ENCODE data around the gene DZIP1. TPM values are rescaled to one million over a fixed set of nuclear protein-coding genes. Genes with fewer than 3 reads are reported as not detected.

DZIP1 gene
- total RNA-seq, 1 donor from 2014 or later = 0.49 TPM

- Mint-ChIP-seq H3K27ac (no peak overlapping the region), H3K9me3 (no peaks in the 10 kb centered on the region), H3K4me1 (ENCODE audit: low read depth) (no peaks in the 10 kb centered on the region), H3K27me3 (ENCODE audit: insufficient read depth) (peaks cover 32% of the 10 kb centered on the region), H3K4me3 (no peak overlapping the region), H3K36me3 (ENCODE audit: low read depth) (no peaks in the 10 kb centered on the region)
- DNase-seq (ENCODE audit: low spot score) = no peak
- intact Hi-C loops (cut with micrococcal nuclease) = no loop called here
These were observed 97.6 kb downstream of the DZIP1 start for GRCh38 chr13:95546919-95547318.

- Mint-ChIP-seq H3K27me3 (ENCODE audit: insufficient read depth) (peaks cover 14% of the 10 kb centered on the region), H3K36me3 (ENCODE audit: low read depth) (no peaks in the 10 kb centered on the region), H3K9me3 (no peaks in the 10 kb centered on the region), H3K4me3 (no peak overlapping the region), H3K27ac (no peak overlapping the region), H3K4me1 (ENCODE audit: low read depth) (no peaks in the 10 kb centered on the region)
- no peak for DNase-seq (ENCODE audit: low spot score)
- intact Hi-C loops (cut with micrococcal nuclease) = no loop called here
These were observed 100.2 kb downstream of the DZIP1 start for GRCh38 chr13:95544293-95544692.

- H3K4me3 Mint-ChIP-seq = no peak overlapping the region
- no peaks in the 10 kb centered on the region for H3K4me1 Mint-ChIP-seq (ENCODE audit: low read depth)
- intact Hi-C loops (cut with micrococcal nuclease) = no loop called here
- no peaks in the 10 kb centered on the region for H3K9me3 Mint-ChIP-seq
- no peaks in the 10 kb centered on the region for H3K36me3 Mint-ChIP-seq (ENCODE audit: low read depth)
- peaks cover 7% of the 10 kb centered on the region for H3K27me3 Mint-ChIP-seq (ENCODE audit: insufficient read depth)
- H3K27ac Mint-ChIP-seq = no peak overlapping the region
- DNase-seq (ENCODE audit: low spot score) = no peak
These were observed 102.5 kb downstream of the DZIP1 start for GRCh38 chr13:95541911-95542474.

GRCh38 chr13:95541308-95541707, 103.2 kb downstream of the DZIP1 start:
- Mint-ChIP-seq H3K4me3 (no peak overlapping the region), H3K27ac (no peak overlapping the region), H3K9me3 (no peaks in the 10 kb centered on the region), H3K27me3 (ENCODE audit: insufficient read depth) (peaks cover 4% of the 10 kb centered on the region), H3K4me1 (ENCODE audit: low read depth) (no peaks in the 10 kb centered on the region), H3K36me3 (ENCODE audit: low read depth) (no peaks in the 10 kb centered on the region)
- intact Hi-C loops (cut with micrococcal nuclease) = no loop called here
- DNase-seq (ENCODE audit: low spot score) = no peak

GRCh38 chr13:95540888-95541287, 103.6 kb downstream of the DZIP1 start:
- intact Hi-C loops (cut with micrococcal nuclease) = no loop called here
- H3K27me3 Mint-ChIP-seq (ENCODE audit: insufficient read depth) = peaks cover 4% of the 10 kb centered on the region
- H3K27ac Mint-ChIP-seq = no peak overlapping the region
- H3K4me1 Mint-ChIP-seq (ENCODE audit: low read depth) = no peaks in the 10 kb centered on the region
- no peak for DNase-seq (ENCODE audit: low spot score)
- no peaks in the 10 kb centered on the region for H3K36me3 Mint-ChIP-seq (ENCODE audit: low read depth)
- H3K4me3 Mint-ChIP-seq = no peak overlapping the region
- no peaks in the 10 kb centered on the region for H3K9me3 Mint-ChIP-seq

- no peak overlapping the region for H3K4me3 Mint-ChIP-seq
- H3K27me3 Mint-ChIP-seq (ENCODE audit: insufficient read depth) = peaks cover 10% of the 10 kb centered on the region
- no peaks in the 10 kb centered on the region for H3K36me3 Mint-ChIP-seq (ENCODE audit: low read depth)
- peaks cover 8% of the 10 kb centered on the region for H3K4me1 Mint-ChIP-seq (ENCODE audit: low read depth)
- no peak overlapping the region for H3K27ac Mint-ChIP-seq
- no peaks in the 10 kb centered on the region for H3K9me3 Mint-ChIP-seq
- no peak for DNase-seq (ENCODE audit: low spot score)
- intact Hi-C loops (cut with micrococcal nuclease) = loop anchor here (1.0 kb wide), 2 partner anchors 124 to 298 kb away; no protein-coding TSS in a partner anchor
These were observed 107.8 kb downstream of the DZIP1 start for GRCh38 chr13:95536632-95537241.

GRCh38 chr13:95535243-95535642, 109.3 kb downstream of the DZIP1 start:
- Mint-ChIP-seq H3K4me3 (no peak overlapping the region), H3K9me3 (no peaks in the 10 kb centered on the region), H3K27me3 (ENCODE audit: insufficient read depth) (peaks cover 14% of the 10 kb centered on the region), H3K36me3 (ENCODE audit: low read depth) (no peaks in the 10 kb centered on the region), H3K4me1 (ENCODE audit: low read depth) (peaks cover 8% of the 10 kb centered on the region), H3K27ac (peak overlapping the region; percentile 18)
- intact Hi-C loops (cut with micrococcal nuclease) = loop anchor here (1.0 kb wide), 1 partner anchor 141 kb away; no protein-coding TSS in a partner anchor
- DNase-seq (ENCODE audit: low spot score) = no peak

- Mint-ChIP-seq H3K4me3 (no peak overlapping the region), H3K4me1 (ENCODE audit: low read depth) (peaks cover 8% of the 10 kb centered on the region), H3K27me3 (ENCODE audit: insufficient read depth) (peaks cover 12% of the 10 kb centered on the region), H3K27ac (no peak overlapping the region), H3K9me3 (no peaks in the 10 kb centered on the region), H3K36me3 (ENCODE audit: low read depth) (no peaks in the 10 kb centered on the region)
- no peak for DNase-seq (ENCODE audit: low spot score)
- intact Hi-C loops (cut with micrococcal nuclease) = no loop called here
These were observed 110.9 kb downstream of the DZIP1 start for GRCh38 chr13:95533545-95534160.

- H3K36me3 Mint-ChIP-seq (ENCODE audit: low read depth) = no peaks in the 10 kb centered on the region
- intact Hi-C loops (cut with micrococcal nuclease) = no loop called here
- peaks cover 12% of the 10 kb centered on the region for H3K27me3 Mint-ChIP-seq (ENCODE audit: insufficient read depth)
- no peak overlapping the region for H3K4me3 Mint-ChIP-seq
- no peak for DNase-seq (ENCODE audit: low spot score)
- H3K9me3 Mint-ChIP-seq = no peaks in the 10 kb centered on the region
- peaks cover 3% of the 10 kb centered on the region for H3K4me1 Mint-ChIP-seq (ENCODE audit: low read depth)
- no peak overlapping the region for H3K27ac Mint-ChIP-seq
These were observed 114.3 kb downstream of the DZIP1 start for GRCh38 chr13:95530178-95530577.

Other genes with a start within 250 kb of the DZIP1 start
- not detected in 2 replicates for gene CLDN10, start 92.0 kb downstream of the DZIP1 start, total RNA-seq
- gene DNAJC3, start 32.4 kb upstream of the DZIP1 start, total RNA-seq = 27.9 and 30.1 TPM in 2 replicates

All from activated T-helper 1 cell treated with anti-CD3 and anti-CD28 coated beads, Interleukin-12 subunit alpha, Interleukin-12 subunit beta, Interleukin-2, Interleukin-4 antibody, amounts not matched to agents 30 ng/mL and 10 ng/mL and 1 ng/mL, durations not matched to agents 14 hours and 24 hours and 36 hours (primary cell).